Calu3 (cell line): ENCODE measurements around the gene TMEM229B. TPM values are rescaled to one million over a fixed set of nuclear protein-coding genes. Genes with fewer than 3 reads are reported as not detected.

Experiments used
- BruUV-seq: library from RNA; stranded (reverse); fragments of 400-500 nt; replicated peaks from 2 replicates; lab custom pipeline; 2021; lab: Mats Ljungman, UMichigan
- CTCF ChIA-PET: fragments of 300-600 bp; sonication (Branson Sonifier 250); formaldehyde crosslinking; loops from one replicate; lab custom pipeline; 2022; ENCODE audit warnings: antibody characterized with exemption; lab: Charles Lee
- DNase-seq: peaks from one replicate; pipeline ENCODE4 v3.0.0; 2022
- H3K27ac Mint-ChIP-seq: one replicate; pipeline ENCODE4 v1.8.0; 2022; ENCODE audit warnings: mixed read lengths; ENCODE audit not compliant: unreplicated experiment
- H3K27me3 Mint-ChIP-seq: one replicate; pipeline ENCODE4 v1.8.0; 2022; ENCODE audit warnings: mixed read lengths; ENCODE audit not compliant: unreplicated experiment
- H3K36me3 Mint-ChIP-seq: one replicate; pipeline ENCODE4 v1.8.0; 2022; ENCODE audit warnings: mild to moderate bottlenecking, moderate library complexity, mixed read lengths; ENCODE audit not compliant: insufficient read depth, unreplicated experiment
- H3K4me1 Mint-ChIP-seq: one replicate; pipeline ENCODE4 v1.8.0; 2022; ENCODE audit warnings: mild to moderate bottlenecking, low read depth, mixed read lengths; ENCODE audit not compliant: unreplicated experiment
- H3K4me3 Mint-ChIP-seq: one replicate; pipeline ENCODE4 v1.8.0; 2022; ENCODE audit warnings: mild to moderate bottlenecking, low read depth, moderate library complexity, mixed read lengths; ENCODE audit not compliant: unreplicated experiment
- H3K9me3 Mint-ChIP-seq: one replicate; pipeline ENCODE4 v1.8.0; 2022; ENCODE audit warnings: low read depth, mixed read lengths; ENCODE audit not compliant: unreplicated experiment
- intact Hi-C: fragments of 100-400 bp; cut with micrococcal nuclease; formaldehyde crosslinking; loops from one replicate; pipeline ENCODE4 v1.10.0; 2022; ENCODE audit not compliant: unreplicated experiment
- total RNA-seq: library from RNA; stranded (reverse); gene quantifications from 2 replicates; pipeline ENCODE4 v1.2.3, GENCODE V29; 2022
- TF ChIP-seq, protein P1 (sequence below): fragments of 200-600 bp; IDR thresholded peaks from one replicate; pipeline ENCODE4 v1.8.0; 2022; ENCODE audit warnings: antibody characterized with exemption; ENCODE audit not compliant: unreplicated experiment

Gene TMEM229B
- total RNA-seq, 1 experiment from 2014 or later = 0.76 TPM

DNA sequence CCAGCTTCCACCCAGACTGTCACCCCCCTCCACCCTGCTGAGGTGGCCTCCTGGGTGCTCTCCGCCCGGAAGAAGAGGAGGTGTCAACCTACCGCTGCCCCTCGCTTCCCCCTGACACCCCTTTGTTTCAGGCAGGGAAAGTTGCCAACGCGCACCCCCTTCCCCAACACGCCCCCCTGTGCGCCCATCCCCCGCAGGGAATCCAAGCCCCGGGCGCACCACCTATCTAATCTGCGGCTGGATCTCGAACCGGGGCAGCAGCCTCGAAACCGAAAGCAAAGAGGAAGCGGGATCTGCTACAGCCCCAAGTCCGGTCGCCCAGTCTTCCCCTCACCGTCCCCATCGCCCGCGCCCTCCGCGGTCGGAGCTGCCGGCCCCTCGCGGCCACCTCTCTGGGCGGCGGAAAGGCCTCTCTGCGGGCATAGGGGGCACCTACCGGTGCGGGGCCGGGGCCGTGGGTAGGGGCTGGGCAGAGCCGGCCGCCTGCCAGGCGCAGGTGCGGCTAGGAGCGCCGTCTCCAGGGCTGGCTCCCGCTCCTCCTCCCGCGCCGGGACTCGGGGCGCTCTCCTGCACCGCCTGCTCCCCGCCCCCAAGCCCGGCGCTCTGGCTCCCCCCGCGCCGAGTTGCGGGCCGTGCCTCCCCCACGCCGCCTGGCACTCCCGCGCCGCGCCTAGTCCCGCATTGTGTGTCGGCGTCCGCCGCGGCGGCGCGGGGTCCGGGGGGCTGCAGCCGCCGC lies 26.3 kb upstream of the TMEM229B start:
- H3K36me3 Mint-ChIP-seq = peaks cover 12% of the 10 kb centered on the region
- TF ChIP-seq, protein P1, sequence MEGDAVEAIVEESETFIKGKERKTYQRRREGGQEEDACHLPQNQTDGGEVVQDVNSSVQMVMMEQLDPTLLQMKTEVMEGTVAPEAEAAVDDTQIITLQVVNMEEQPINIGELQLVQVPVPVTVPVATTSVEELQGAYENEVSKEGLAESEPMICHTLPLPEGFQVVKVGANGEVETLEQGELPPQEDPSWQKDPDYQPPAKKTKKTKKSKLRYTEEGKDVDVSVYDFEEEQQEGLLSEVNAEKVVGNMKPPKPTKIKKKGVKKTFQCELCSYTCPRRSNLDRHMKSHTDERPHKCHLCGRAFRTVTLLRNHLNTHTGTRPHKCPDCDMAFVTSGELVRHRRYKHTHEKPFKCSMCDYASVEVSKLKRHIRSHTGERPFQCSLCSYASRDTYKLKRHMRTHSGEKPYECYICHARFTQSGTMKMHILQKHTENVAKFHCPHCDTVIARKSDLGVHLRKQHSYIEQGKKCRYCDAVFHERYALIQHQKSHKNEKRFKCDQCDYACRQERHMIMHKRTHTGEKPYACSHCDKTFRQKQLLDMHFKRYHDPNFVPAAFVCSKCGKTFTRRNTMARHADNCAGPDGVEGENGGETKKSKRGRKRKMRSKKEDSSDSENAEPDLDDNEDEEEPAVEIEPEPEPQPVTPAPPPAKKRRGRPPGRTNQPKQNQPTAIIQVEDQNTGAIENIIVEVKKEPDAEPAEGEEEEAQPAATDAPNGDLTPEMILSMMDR = no peak
- peak overlapping the region; percentile 77 for H3K4me3 Mint-ChIP-seq
- no TSS peak for BruUV-seq
- DNase-seq = peak; percentile 40
- H3K27me3 Mint-ChIP-seq = peaks cover 58% of the 10 kb centered on the region
- no peaks in the 10 kb centered on the region for H3K4me1 Mint-ChIP-seq
- no peak overlapping the region for H3K27ac Mint-ChIP-seq
- CTCF ChIA-PET = interaction anchor here (1.7 to 2.8 kb wide), 3 partner anchors 12 to 88 kb away, joined by 8 to 23 read pairs (median 10); no protein-coding TSS in a partner anchor
- H3K9me3 Mint-ChIP-seq = no peaks in the 10 kb centered on the region
- intact Hi-C loops = no loop called here

DNA sequence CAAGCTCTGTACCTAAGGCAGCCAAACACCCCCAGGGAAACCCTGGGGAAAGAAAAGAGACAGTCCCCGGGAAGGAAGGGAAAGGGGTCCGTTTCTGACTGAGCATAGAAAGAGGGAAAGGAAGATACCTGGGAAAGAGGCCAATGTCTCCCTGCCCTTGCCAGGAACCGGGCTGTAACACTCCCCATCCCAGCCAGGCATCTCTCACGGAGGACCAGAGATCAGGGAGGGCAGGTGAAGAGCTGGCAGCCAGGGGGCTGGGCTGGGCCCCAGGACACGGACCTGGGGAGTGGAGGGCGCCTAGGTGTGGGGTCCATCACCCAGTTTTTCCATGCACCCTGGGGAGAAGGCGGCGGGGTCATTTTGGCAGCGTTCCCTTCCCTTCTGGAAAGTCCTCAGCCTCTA lies 25.7 kb upstream of the TMEM229B start:
- H3K27ac Mint-ChIP-seq = no peak overlapping the region
- CTCF ChIA-PET = interaction anchor here (0.7 to 2.8 kb wide), 7 partner anchors 8 to 153 kb away, joined by 3 to 23 read pairs (median 4); no protein-coding TSS in a partner anchor
- intact Hi-C loops = no loop called here
- peaks cover 12% of the 10 kb centered on the region for H3K36me3 Mint-ChIP-seq
- H3K4me1 Mint-ChIP-seq = no peaks in the 10 kb centered on the region
- H3K9me3 Mint-ChIP-seq = no peaks in the 10 kb centered on the region
- DNase-seq = no peak
- TF ChIP-seq, protein P1 = no peak
- H3K27me3 Mint-ChIP-seq = peaks cover 52% of the 10 kb centered on the region
- H3K4me3 Mint-ChIP-seq = peak overlapping the region; percentile 77
- no TSS peak for BruUV-seq

DNA sequence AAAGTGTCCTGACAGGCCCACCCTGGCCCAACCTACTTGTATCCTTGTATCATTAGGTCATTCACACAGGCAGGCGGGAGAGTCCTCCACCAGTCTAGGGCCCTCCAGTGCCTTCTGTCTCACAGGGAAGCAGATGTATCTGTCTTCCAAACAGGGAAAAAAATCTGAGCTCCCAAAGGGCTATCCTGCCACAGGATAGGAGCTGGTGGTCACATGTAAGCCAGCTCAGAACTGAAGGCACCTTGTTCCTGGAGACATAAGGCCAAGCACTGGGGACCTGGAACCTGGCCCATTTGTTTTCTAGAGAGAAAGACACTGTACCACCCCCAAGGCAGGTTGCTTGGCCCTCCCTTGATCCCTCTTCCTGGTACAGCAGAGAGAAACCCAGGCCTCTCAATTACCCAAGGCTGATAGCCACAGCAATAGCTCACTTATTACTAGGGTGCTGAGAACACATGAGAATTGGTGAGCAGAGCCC lies 25.1 kb upstream of the TMEM229B start:
- intact Hi-C loops = no loop called here
- H3K4me3 Mint-ChIP-seq = peak overlapping the region; percentile 77
- H3K9me3 Mint-ChIP-seq = no peaks in the 10 kb centered on the region
- DNase-seq = peak; percentile 39
- CTCF ChIA-PET = interaction anchor here (0.7 to 2.8 kb wide), 7 partner anchors 9 to 153 kb away, joined by 3 to 23 read pairs (median 4); no protein-coding TSS in a partner anchor
- BruUV-seq = no TSS peak
- H3K36me3 Mint-ChIP-seq = peaks cover 12% of the 10 kb centered on the region
- TF ChIP-seq, protein P1 = no peak
- H3K27ac Mint-ChIP-seq = no peak overlapping the region
- H3K4me1 Mint-ChIP-seq = no peaks in the 10 kb centered on the region
- H3K27me3 Mint-ChIP-seq = peaks cover 50% of the 10 kb centered on the region

DNA sequence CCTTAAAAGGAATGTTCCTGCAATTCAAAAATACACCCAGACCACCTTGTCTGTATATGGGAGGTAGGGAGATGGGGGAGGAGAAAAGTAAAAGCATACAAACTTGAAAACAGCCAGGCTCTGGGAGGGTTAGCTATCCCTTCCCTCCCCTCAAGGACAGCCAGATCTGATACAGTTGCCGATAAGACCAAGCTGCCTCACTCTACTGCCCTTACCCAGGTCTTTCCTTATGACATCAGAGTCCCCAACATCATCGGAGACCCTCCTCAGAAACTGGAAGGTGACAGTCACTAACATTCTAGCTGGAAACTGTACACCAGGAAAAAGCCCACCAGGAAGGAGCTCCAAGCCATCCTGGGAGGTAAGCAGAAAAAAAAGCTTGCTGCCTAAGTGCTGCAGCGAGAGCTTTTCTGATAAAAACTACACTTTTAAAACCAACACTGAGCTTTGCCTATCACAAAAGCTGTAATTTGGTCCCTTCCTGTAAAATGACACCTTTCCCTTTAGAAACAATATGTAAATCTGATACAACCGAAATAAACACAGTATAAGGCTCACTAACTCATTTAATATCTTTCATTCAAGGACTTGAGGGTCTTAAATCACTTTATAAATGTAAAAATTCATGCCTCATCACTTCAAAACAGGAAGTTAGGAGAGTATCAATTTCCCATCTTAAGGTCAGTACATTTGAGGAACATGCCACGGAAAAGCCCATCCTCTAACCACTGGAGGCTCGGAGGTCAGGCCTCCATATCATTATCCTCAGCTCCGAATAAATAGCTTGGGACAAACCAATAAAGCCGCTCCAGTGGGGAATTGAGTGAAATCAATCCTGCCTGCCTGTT lies 24.2 kb upstream of the TMEM229B start:
- intact Hi-C loops = no loop called here
- CTCF ChIA-PET = interaction anchor here (1.6 to 2.8 kb wide), 3 partner anchors 14 to 87 kb away, joined by 4 to 23 read pairs (median 10); no protein-coding TSS in a partner anchor
- no peak overlapping the region for H3K4me3 Mint-ChIP-seq
- peaks cover 12% of the 10 kb centered on the region for H3K36me3 Mint-ChIP-seq
- TF ChIP-seq, protein P1 = no peak
- no peaks in the 10 kb centered on the region for H3K4me1 Mint-ChIP-seq
- no peaks in the 10 kb centered on the region for H3K9me3 Mint-ChIP-seq
- DNase-seq = no peak
- peaks cover 50% of the 10 kb centered on the region for H3K27me3 Mint-ChIP-seq
- BruUV-seq = no TSS peak
- no peak overlapping the region for H3K27ac Mint-ChIP-seq
